HUDEP-2 (cell line): ENCODE measurements around the gene HOXB4.

ENCODE experiments used
- DNase-seq, 76 experiments: peaks; one replicate each; lab custom pipeline; 2025; ENCODE audit not compliant: unreplicated experiment in 76 of 76; lab: John Stamatoyannopoulos, UW

HOXB4 gene

DNA sequence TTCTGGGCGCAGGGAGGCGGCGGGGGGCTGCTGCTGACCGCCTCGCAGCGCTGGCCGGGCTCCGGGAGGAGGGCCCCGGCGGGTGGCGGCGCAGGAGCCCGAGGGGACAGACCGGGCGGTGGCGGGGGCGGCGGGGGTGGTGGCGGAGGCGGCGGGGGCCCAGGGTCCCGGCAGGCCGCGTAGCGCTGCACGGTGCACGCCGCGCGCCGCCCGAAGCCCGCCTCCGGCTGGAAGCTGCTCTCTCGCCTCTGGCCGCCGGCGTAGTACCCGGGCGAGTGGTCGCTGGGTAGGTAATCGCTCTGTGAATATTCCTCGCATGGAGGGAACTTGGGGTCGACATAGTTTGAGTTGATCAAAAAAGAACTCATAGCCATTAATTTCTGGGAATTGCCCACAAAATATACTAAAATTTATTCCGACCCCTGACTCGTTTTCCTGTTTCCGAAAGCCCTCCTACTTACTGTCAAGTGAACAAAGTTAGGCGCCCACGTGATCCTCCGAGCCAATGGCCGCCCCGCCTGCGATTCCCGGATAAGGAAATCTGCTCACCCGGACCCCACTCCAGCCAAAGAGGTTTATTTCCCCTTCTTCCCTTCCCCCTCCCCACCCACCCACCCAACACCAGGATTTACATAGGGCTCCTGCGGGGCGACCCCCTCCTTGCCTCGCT is at the start of gene HOXB4:
Gene HOXB4 (minus strand): TSS at position 405 of the 670 bp plus-strand sequence. CDS start 31 bp downstream, at position 374.
- peak in 72 of 76 experiments; percentile 14 to 86 (median 65) for DNase-seq

DNA sequence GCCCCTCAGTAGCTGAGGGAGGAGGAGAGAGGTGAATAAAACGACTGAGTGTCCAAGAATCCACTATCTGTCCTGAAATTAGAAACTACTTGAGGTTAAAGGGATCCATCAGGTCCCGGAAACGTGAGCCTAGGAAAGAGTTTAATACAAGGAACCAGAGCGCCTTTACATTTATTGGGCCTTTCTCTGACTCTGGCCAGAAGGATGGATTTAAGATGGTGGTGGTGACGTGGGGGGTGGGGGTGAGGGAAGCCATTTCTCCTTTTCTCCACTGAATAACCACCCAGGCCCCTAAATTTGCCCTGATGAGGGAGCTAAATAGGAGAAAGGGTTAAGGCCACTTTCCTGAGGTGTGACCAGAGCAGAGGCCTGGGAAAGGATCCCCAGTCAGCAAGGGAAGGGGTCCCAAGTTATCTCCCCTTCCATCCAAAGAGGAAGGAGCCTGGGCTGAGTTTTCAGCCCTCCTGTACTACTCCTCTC is 49.0 kb upstream of the HOXB4 start:
- DNase-seq, result no peak

DNA sequence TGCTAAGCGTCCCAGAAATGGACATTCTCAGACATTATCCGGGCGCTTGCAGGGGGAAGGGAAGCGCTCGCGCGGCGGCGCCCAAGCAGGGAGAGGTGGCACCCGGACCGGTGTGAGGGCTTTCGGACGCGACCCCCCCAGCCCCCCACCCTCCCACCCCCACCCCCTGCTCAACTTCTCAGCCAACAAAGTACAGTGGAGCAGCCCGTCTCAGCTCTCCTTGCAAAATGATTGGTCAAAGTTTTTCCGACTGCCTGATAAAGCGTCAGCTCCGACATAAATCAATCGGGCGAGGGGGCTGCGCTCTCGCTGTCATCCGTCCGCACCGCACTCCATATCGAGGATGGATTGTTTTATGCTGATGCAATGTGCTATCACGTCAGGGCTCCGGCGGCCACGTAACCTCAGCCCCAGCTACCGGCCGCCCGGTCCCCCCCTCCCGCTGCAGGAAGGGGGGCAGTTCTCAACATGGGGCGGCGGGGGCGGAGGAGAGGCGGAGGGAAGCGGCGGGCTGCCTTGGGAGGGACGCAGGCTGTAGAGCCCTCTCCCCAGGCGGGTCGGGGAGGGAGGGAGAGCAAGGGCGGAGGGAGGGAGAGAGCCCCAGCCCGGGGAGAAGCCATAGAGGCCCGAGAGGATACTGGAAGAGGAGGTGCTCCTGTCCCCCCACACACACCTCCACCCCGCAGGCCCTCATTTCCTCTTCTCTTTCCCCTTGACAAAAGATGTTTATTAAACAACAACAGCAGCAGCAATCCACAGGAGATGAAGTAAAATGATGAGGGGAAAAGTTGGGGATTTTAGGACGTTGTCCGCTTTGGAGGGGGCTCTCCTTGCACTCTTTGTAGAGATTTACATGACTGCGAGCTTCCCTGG is 48.3 kb upstream of the HOXB4 start, which contains the start of gene HOXB9:
Gene HOXB9 (minus strand): TSS at position 114 of the 873 bp plus-strand sequence. CDS start 89 bp downstream, at position 25.
- peak in 1 of 76 experiments; percentile 34 for DNase-seq

DNA sequence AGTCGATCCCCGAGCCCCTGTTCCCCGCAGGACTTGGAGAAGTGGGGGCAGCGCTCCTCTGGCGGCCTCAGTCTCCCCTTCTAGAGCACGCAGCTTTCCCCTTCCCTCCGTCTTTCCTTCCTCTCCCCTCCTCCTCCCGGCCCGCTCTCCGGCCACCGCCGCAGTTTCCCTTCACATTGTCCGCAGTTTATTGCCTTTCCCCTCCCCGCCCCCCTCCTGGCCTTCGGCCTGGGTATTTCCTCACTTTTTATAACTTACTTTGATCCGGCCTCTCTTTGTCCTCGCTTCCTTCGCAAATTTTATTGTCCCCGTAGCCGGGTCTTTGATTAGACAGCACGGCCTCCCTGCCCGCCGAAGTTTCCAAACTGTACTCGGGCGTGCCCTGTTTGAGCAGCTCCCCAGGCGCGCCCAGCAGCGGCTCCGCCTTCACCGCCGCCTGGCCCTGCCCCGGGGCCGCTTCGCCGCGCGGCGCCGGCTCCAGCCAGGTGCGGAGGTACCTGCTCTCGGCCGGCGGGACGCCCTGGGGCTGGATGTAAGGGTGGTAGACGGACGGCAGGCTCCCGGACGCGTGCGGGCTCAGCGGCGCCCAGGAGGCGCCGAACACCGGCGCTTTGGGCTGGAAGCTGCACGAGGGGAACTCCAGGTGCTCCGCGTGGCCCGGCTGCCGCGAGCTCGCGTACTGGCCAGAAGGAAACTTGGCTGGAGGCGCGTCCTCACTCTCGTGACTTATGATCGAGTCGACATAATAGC is 47.5 kb upstream of the HOXB4 start:
- DNase-seq, result peak in 35 of 76 experiments; percentile 3 to 48 (median 23)

DNA sequence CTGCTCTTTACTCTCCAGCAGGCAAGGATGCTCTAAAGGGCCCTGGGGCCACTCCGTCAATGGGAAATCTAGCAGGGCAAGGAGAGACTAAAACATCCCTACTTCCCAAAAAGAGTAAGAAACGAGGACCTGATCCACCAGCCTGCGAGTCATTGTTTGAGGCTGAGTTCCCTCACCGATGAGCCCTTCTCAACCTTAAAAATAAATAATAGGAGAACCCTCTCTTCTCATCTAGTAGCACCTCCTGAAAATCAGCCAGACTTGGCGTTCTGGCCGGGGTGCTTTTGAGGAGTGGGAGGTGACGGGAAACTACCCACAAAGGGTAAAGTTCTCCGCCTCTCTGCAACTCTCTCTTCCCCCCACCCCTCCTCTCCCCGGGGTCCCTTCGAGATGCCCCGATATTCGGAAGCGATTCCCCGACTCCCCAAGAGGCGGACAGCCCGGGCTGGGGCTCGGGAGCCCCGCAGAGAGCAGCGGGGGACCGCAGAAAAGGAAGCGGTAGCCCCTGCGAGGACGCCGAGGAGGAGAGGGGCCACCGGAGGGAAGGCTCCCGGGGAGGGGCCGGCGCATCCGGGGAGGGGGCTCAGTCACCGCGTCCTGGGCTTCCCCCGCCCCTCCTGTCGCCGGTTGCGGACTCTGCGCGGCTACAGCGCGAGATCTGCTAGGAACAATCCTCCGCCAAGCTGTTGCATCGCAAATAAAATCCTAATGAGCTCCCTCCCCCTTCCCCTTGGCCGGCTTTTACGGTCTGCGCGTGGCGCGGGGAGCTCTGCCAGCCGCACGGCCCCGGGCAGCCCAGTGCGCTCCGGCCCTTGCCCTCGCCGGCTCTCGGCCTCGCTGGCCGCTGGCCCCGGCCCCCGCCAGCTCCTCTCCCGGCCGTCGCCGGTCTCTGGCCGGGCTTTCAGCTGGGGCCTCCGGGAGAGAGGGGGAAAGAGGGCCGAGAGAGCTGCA is 46.7 kb upstream of the HOXB4 start:
- DNase-seq, result no peak

DNA sequence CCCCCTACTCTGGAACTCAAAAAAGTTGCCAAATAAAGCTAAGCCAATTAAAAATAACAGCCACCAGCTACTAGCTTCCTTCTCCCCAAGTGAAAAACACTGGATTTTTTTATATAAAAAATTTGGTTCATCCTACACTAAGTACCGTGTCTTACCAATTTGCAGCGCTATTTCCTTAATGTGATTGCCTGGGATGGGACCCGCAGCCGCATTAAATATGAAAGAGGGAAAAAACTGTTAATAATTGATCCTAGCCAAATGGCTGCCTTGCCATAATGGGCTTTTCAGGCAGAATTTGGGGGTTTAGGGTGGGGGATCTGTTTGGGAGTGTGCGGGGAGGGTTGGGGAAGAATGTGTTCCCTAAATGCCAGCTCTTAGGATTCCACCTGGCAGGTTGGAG is 46.0 kb upstream of the HOXB4 start:
- DNase-seq, result no peak

DNA sequence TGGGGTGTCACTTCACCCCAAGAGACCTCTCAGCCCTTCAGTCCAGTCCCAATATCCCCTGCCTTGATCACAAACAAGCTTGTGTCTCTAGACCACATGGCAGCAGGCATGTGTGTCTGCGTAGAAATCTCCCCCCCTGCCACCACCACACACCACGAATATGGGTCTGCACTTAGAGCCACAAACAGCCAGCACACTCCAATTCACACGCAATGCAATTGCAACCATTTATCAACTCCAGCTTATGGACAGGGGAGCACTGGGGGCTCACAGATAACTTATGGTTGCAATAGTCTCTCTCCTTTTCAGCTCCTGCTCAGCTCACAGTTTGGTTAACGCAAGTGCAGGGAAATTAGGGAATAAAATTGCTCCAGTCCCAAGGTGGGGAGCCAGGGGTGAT is 45.4 kb upstream of the HOXB4 start:
- no peak for DNase-seq

DNA sequence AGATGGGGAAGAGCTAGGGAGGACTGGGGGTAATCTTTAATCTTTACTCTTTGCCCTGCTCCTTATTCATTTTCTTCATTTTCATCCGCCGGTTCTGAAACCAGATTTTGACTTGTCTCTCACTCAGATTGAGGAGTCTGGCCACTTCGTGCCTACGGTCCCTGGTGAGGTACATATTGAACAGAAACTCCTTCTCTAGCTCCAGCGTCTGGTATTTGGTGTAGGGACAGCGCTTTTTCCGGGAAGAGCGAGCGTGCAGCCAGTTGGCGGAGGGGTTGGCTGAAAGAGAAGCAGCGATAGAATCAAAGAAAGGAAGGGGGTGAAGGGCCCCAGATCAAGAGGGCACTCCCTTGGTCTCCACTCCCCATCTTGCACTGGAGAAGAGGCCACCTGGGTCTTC is 44.7 kb upstream of the HOXB4 start:
- DNase-seq, result no peak

DNA sequence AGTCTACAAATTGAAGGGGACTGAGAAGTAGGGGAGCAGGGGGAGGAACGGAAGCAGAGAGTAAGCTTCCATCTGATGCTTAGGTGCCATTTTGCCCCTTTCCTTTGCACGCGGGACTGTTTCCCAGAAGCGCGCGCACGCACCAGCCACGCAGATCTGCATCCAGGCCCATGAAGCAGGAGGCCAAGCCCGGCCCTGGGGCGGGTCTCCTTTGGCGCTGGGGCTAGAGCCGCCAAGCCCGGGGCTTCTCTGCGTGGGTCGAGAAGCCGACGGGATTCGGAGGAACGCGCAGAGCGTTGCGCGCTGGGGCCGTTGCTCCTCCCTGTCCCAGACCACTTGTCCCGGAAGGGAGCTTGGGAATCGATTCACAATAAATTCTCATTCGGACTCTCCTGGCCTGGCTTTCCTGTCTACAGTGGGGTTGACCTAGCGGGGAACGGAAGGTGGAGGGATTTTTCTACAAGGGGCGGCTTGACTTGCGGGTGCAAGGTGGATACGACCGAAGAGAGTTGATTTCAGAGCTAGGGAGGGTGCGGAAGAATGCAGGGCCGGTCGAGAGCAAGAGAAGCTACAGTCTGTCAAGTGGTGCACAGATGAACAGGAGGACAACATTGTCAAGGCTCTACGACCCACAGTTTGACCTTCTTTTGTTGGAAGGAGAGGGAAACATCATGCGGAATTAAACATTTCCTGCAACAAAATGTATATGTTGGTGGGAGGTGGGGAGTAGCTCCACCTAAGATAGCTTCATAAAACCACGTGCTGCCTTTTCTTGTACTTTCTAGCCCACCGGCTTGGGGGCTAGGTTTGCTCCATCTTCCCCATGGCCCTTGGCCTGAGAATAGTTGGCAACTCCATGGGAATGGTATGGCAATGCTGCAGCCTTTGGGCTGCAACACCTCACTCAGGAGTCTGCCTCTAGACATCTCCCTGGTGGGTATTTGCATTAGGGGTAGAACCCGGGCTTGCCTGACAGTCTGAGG is 43.6 kb upstream of the HOXB4 start:
- no peak for DNase-seq

DNA sequence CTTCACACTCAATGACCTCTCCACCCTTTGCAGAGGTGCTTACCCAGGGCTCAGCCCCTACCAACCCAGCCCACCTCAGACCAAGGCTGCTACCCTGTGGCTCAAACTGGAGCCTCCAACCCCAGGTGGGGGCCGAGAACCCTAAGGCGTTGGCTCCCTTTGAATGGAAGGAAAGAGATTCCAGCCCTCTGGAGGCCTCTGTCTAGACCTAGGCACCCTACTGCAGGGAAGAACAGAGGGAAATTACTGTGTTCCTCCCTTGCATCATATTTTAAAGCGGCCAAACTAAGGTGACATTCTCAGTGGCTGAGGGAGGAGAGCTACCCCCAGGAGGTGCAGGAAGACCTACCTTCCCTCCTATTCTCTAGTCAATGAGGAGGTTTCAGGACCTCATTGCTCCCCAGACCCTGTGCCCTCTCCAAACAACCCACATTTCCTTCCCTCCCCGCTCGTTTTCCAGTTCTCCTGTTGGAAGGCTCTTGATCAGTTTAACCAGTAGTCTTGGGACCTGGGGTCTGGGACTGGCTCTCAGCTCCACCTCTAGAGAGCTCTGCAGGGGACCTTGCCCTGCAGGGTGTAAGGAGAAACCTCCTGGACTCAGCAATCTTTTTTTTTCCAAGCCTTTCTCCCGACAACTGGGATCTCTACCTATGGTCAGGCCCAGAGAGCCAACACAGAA is 42.5 kb upstream of the HOXB4 start:
- DNase-seq, result no peak

DNA sequence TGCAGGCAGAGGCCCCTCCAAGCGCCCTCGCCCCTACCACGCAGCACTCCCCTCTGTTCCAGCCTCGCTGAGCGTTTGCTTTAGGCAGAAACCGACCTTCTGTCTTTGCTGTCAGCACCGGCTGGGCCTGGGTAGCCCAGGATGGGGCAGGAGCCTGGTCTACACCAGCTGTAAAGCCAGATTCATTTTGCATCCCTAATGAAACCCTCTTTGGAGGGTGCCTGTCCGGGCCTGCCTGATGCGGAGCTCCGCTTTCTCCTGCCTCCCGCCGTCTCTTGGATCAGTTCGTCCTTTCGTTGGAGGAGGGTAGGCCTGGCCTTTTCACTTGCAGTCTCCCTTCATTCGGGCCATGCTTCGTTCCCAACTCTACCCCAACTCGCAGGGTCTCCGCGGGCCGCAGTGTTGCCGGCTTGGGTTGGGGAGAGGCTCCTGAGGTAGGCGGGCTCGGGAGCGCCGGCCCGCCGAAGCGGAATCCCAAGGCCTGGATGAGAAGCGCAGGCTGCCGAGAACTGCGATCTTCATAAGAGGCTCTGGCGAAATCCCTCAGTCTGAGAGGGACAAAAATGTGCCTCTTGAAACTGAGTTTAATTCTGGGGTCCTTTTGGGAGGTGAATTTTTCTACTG is 41.8 kb upstream of the HOXB4 start:
- DNase-seq, result no peak

DNA sequence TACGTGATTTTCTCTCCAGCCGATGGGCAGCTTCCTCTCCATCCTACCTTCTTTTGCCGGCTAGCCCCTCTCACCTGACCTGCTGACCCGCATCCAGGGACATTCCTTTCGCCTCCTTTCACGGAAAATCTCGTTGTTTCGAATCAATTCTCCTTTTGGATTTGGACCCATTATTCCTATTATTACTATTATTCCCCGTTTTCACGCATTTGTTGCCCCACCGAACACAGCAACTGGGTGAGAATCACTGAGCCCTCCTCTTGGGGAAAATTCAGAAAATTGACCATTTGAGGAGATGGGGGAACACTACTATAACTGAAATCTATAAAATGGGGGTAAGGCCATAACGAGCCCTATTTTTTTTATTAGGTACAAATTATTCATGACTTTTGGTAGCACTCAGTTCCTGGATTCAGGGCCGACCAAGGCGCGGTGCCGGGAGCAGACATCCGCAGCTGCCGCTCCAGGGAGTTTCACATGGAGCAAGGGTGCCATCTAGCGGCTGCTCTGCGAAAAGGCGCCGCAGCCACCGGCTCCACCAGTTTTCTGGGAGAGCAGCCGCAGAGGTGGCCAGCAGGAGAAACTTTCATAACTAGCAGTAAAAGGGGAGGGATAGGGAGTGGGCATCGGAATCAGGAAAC is 40.2 kb upstream of the HOXB4 start:
- peak in 67 of 76 experiments; percentile 9 to 86 (median 67) for DNase-seq

DNA sequence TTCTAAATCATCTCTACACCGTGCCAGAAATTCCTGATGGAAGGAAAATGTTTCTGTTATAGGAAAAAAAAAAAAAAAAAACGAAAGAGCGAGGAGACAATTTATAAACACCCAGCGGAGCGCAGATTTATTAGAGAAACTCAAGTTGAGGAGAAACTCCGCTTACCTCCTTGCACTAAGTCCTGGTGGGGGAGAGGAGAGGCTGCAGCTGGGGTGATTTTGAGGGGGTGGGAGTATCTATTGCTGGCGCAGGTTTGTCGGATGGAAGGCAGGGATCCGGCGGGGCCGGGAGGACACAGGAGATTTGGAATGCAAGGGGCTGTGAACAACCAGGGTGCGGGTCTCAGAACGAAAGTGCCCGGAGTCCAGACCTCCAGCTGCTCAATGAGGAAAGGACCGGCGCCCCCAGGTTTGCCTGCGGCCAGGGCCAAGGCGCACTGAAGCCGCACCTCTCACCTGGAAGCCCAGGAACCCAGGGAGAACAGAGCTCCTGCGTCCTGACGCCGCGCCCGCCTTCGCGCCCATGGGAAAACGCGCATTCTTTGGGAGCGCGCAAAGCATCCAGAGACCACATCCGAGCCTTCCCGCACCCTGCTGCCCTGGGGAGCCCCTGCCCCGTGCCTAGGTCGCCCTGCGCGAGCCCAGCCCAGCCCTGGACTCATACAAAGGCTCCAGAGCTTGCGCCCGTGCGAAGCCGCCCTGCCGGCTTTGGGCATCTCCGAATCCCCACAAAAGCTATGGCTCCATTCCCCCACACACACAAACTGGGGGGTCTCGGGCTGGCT is 39.5 kb upstream of the HOXB4 start:
- DNase-seq, result no peak

DNA sequence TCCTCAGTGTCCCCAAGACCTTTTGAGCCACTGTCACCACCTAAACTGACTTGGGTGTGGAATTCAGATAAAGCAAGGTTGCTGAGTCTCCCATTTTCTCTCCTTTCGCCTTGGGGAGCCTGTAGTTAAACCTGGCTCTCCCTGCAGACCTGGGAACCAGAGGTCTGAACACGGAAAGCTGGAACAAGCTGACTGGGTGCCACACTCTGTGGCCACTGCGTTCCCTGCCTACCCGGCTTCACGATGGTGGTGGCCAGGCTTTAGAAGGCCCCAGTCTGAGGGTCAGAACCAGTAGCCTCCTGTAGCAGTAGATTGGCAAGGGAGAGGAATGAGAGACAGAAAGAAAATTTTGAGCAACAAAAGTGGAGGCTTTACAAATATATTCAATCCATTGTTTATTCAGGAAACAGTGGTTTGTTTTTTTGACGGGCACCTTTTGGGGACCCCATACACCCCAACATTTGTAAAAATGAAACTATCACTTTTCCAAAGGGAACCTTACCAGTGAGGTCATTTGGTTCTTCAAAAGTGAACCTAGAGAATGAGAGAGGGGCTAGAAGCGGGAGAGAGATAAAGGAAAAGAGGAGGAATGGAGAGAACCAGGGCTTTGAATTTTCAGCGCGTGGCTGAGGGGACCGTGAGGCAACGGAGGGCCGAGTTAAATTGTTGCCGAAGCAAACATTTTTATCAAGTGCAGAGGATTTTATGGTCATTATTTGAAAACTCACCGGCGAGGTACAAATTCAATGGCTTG is 38.7 kb upstream of the HOXB4 start:
- DNase-seq, result no peak

DNA sequence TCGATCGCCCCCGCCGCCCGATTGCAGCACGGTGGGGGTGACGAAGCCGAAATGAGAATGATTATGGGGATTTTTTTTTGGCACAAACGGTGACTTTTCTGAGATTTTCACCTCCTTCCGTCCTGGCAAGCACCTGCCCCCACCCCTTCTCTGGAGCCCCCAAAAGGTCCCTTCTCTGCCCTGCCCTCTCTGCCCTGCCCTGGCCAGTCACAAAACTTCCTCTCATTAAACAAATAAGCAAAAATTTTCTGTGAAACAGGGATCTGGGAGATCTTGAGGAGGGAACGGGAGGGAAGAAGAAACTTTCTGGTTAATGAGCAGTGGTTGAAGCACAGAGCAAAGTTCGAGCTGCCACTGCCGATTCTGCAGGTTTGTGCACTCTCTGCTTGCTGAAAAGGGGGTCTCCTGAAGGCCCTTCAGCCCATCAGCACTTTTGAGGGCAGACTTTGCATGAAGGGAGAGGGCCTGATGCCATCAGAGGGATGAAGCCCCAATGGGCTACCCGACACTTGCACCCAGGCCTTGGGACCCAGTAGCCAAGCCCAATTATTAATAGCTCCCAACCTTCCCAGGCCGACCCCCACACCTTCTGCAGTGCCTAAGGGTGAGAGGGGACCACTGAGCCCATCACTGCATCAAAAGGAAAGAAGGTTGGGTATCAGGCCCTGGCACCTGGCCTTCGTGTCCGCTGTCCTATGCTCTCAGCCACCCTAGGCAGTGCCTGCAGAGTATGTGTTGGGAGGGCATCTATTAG is 38.0 kb upstream of the HOXB4 start:
- DNase-seq, result no peak
